IMR-90 (cell line): ENCODE measurements around the gene DIPK1A. TPM values are rescaled to one million over a fixed set of nuclear protein-coding genes. Genes with fewer than 3 reads are reported as not detected.

Source experiments
- ATAC-seq: fragments of 200-7000 bp; cut with Tn5 transposase; 2 replicates; pipeline ENCODE4 v1.9.1; 2020; ENCODE audit warnings: low read depth, mild to moderate bottlenecking, moderate library complexity
- BruUV-seq: library from RNA; stranded (reverse); fragments of 400-500 nt; replicated peaks from 2 replicates; lab custom pipeline; 2021; lab: Mats Ljungman, UMichigan
- CTCF ChIA-PET: fragments of 300-600 bp; formaldehyde crosslinking; extraction: SDS; loops from one replicate; lab custom pipeline; 2021; ENCODE audit warnings: antibody characterized with exemption; lab: Yijun Ruan, JAX
- POLR2A ChIA-PET: fragments of 300-600 bp; sonication (Branson Sonifier 250); formaldehyde crosslinking; loops from one replicate; lab custom pipeline; 2022; ENCODE audit warnings: antibody characterized with exemption; ENCODE audit not compliant: unreplicated experiment; lab: Charles Lee
- DNase-seq: peaks from one replicate; pipeline ENCODE4 v3.0.0; 2013
- H2AFZ ChIP-seq: replicated peaks from 2 replicates; pipeline ENCODE3; 2013; ENCODE audit warnings: low read length, mild to moderate bottlenecking; ENCODE audit not compliant: poor library complexity
- H2AK5ac ChIP-seq: 2 replicates; pipeline ENCODE4 v1.6.1; 2013; ENCODE audit warnings: low read depth, low read length, inconsistent platforms
- H2AK9ac ChIP-seq: replicated peaks from 2 replicates; pipeline ENCODE3; 2013; ENCODE audit warnings: mild to moderate bottlenecking, low read depth, low read length, moderate library complexity; ENCODE audit not compliant: poor library complexity
- H2BK120ac ChIP-seq: 2 replicates; pipeline ENCODE4 v1.6.1; 2013; ENCODE audit warnings: low read depth, low read length, inconsistent platforms
- H2BK15ac ChIP-seq: 3 replicates; pipeline ENCODE4 v1.6.1; 2013; ENCODE audit warnings: low read depth, low read length, inconsistent platforms
- H2BK20ac ChIP-seq: 2 replicates; pipeline ENCODE4 v1.6.1; 2013; ENCODE audit warnings: low read depth, mild to moderate bottlenecking, inconsistent platforms, low read length, moderate library complexity
- H2BK5ac ChIP-seq: 2 replicates; pipeline ENCODE4 v1.6.1; 2013; ENCODE audit warnings: mild to moderate bottlenecking, low read depth, low read length, inconsistent platforms; ENCODE audit not compliant: poor library complexity, severe bottlenecking
- H3K14ac ChIP-seq: replicated peaks from 2 replicates; pipeline ENCODE4 v1.6.1; 2013; ENCODE audit warnings: low read depth, low read length, inconsistent platforms
- H3K18ac ChIP-seq: 2 replicates; pipeline ENCODE4 v1.6.1; 2013; ENCODE audit warnings: low read depth, low read length, control low read depth
- H3K23ac ChIP-seq: 2 replicates; pipeline ENCODE4 v1.6.1; 2013; ENCODE audit warnings: low read depth, low read length, inconsistent platforms
- H3K27ac ChIP-seq: 2 replicates; pipeline ENCODE4 v1.5.1; 2013; ENCODE audit warnings: mild to moderate bottlenecking, control low read depth, low read length; ENCODE audit not compliant: insufficient read depth
- H3K27me3 ChIP-seq: 2 replicates; pipeline ENCODE4 v1.6.1; 2013; ENCODE audit warnings: low read length; ENCODE audit not compliant: control insufficient read depth, insufficient read depth
- H3K36me3 ChIP-seq: 2 replicates; pipeline ENCODE4 v1.6.1; 2013; ENCODE audit warnings: low read length, mixed read lengths; ENCODE audit not compliant: control insufficient read depth, insufficient read depth
- H3K4ac ChIP-seq: 2 replicates; pipeline ENCODE4 v1.6.1; 2013; ENCODE audit warnings: low read depth, low read length, inconsistent platforms
- H3K4me1 ChIP-seq: 2 replicates; pipeline ENCODE4 v1.6.1; 2013; ENCODE audit warnings: low read length, mixed read lengths; ENCODE audit not compliant: control insufficient read depth, insufficient read depth
- H3K4me2 ChIP-seq: 2 replicates; pipeline ENCODE4 v1.6.1; 2013; ENCODE audit warnings: low read depth, mild to moderate bottlenecking, control low read depth, low read length, moderate library complexity
- H3K4me3 ChIP-seq: 2 replicates; pipeline ENCODE4 v1.5.1; 2013; ENCODE audit warnings: low read depth, mild to moderate bottlenecking, control low read depth, low read length, moderate library complexity; ENCODE audit not compliant: insufficient read depth
- H3K56ac ChIP-seq: 2 replicates; pipeline ENCODE4 v1.6.1; 2013; ENCODE audit warnings: low read length, inconsistent platforms; ENCODE audit not compliant: insufficient read depth; ENCODE audit errors: extremely low read depth
- H3K79me1 ChIP-seq, 2 experiments: 2 replicates each; pipeline ENCODE4 v1.6.1; 2013; ENCODE audit warnings: low read length in 2 of 2, inconsistent platforms in 1 of 2, low read depth in 1 of 2
- H3K9ac ChIP-seq: 2 replicates; pipeline ENCODE4 v1.6.1; 2013; ENCODE audit warnings: low read depth, low read length, control low read depth
- H3K9me1 ChIP-seq: 2 replicates; pipeline ENCODE4 v1.6.1; 2013; ENCODE audit warnings: low read length, inconsistent platforms; ENCODE audit not compliant: insufficient read depth
- H3K9me3 ChIP-seq: 2 replicates; pipeline ENCODE4 v1.6.1; 2013; ENCODE audit warnings: low read length; ENCODE audit not compliant: control insufficient read depth, insufficient read depth
- H4K20me1 ChIP-seq: 2 replicates; pipeline ENCODE4 v1.6.1; 2013; ENCODE audit warnings: low read length, inconsistent platforms; ENCODE audit not compliant: insufficient read depth
- H4K5ac ChIP-seq: 2 replicates; pipeline ENCODE4 v1.6.1; 2013; ENCODE audit warnings: mild to moderate bottlenecking, low read depth, low read length, control low read depth
- H4K8ac ChIP-seq, 2 experiments: 2 replicates each; pipeline ENCODE4 v1.6.1; 2013; ENCODE audit warnings: low read depth in 2 of 2, low read length in 2 of 2, control low read depth in 1 of 2, inconsistent platforms in 1 of 2
- H4K91ac ChIP-seq: 2 replicates; pipeline ENCODE4 v1.6.1; 2013; ENCODE audit warnings: low read depth, low read length, inconsistent platforms; ENCODE audit not compliant: insufficient read depth
- BHLHE40 ChIP-seq: fragments of 150-350 bp; IDR thresholded peaks from 2 replicates; pipeline ENCODE4 v1.6.1; 2016; ENCODE audit warnings: mild to moderate bottlenecking, low read depth, low read length
- CHD1 ChIP-seq: IDR thresholded peaks from 2 replicates; pipeline ENCODE4 v1.6.1; 2012; ENCODE audit warnings: low read depth, low read length, improper control_type of control experiment
- FOS ChIP-seq: fragments of 150-350 bp; IDR thresholded peaks from 2 replicates; pipeline ENCODE4 v1.6.1; 2016; ENCODE audit warnings: low read depth, low read length
- RAD21 ChIP-seq: IDR thresholded peaks from 2 replicates; pipeline ENCODE4 v1.6.1; 2012; ENCODE audit warnings: low read length, improper control_type of control experiment
- RCOR1 ChIP-seq: IDR thresholded peaks from 2 replicates; pipeline ENCODE4 v1.6.1; 2012; ENCODE audit warnings: mild to moderate bottlenecking, low read length, improper control_type of control experiment; ENCODE audit not compliant: insufficient replicate concordance
- RFX5 ChIP-seq: IDR thresholded peaks from 2 replicates; pipeline ENCODE4 v1.8.0; 2012; ENCODE audit warnings: low read depth, mild to moderate bottlenecking, low read length, moderate library complexity
- WGBS, 2 experiments: methylation state at CpG; one replicate each; pipeline versions ENCODE4 v1.1.5 to v1.1.7; 2013; ENCODE audit warnings: missing lambda C conversion rate in 2 of 2; ENCODE audit not compliant: insufficient read length in 1 of 2; ENCODE audit errors: extremely low coverage in 2 of 2; 5-methylcytosine and 5-hydroxymethylcytosine counted together
- dilution Hi-C: fragments of 300-500 bp; cut with HindIII; formaldehyde crosslinking; loops from one replicate; pipeline ENCODE4 v1.14.3; 2018; ENCODE audit warnings: low sequenced_read_pairs; ENCODE audit not compliant: unreplicated experiment
- in situ Hi-C: fragments of 300-500 bp; cut with MboI; formaldehyde crosslinking; loops from 3 replicates; pipeline ENCODE4 v1.14.3; 2019; ENCODE audit warnings: low sequenced_read_pairs, inconsistent platforms, mixed read lengths
- intact Hi-C: fragments of 100-400 bp; cut with micrococcal nuclease; formaldehyde crosslinking; loops from 2 replicates; pipeline ENCODE4 v1.10.0; 2022
- polyA plus RNA-seq, 3 experiments: library from polyadenylated mRNA; depleted of rRNA; stranded (reverse); fragments of >200 nt; gene quantifications; 2 replicates each; pipeline ENCODE4 v1.2.3, GENCODE V29; 2012; ENCODE audit warnings: low replicate concordance in 1 of 3
- total RNA-seq: library from RNA; depleted of rRNA; stranded (reverse); fragments of >200 nt; gene quantifications from 2 replicates; pipeline ENCODE4 v1.2.3, GENCODE V29; 2012
- TF ChIP-seq, protein P1 (sequence below): conservative IDR thresholded peaks from 2 replicates; pipeline ENCODE4 v1.5.1; 2012; ENCODE audit warnings: mild to moderate bottlenecking, low read depth, low read length, improper control_type of control experiment
- TF ChIP-seq, protein P2 (sequence below): fragments of 150-350 bp; IDR thresholded peaks from 2 replicates; pipeline ENCODE4 v1.6.1; 2017; ENCODE audit warnings: mild to moderate bottlenecking, antibody characterized with exemption, low read length, low read depth

DIPK1A gene
- total and polyA plus RNA-seq, 2 of the 4 experiments (the other 2 are of a cell fraction): 4.7 to 5.7 TPM

DNA sequence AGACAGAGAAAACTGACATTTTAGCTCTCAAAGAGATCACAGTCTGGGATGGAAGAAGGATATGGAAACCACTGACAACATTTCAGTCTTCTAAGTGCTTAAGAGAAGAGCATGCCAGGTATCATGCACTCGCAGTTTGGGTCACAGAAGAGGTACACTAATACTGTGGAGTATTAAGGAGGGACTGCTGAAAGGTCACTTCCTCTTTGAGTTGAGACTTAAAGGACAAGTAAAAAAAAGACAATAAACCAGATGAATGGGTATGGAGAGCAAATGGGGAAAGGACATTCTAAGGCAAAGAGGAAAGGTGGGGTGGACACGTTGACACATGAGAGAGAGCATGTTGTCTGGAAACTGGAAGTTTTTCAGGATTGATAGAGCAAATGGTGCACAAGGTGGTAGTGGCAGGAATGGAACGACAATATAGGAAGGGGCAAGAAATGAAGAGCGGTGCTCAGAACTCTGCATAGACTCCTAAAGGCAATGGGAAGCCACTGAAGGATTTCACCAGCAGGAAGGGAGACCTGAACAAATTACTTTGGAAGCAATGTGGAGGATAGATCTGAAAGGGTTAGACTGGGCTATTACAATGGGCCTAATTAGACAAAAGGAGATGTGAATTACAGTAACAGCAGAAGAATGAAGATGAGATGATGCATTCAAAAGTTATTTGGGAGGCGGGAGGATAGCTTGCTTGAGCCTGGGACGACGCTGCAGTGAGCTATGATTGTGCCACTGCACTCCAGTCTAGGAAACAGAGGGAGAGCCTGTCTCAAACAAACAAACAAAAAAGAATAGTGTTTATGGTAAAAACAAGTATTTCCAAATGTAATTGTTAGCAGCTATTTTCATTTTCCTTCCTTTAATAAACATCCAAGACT is 11.1 kb downstream of the DIPK1A start (continued):
- TF ChIP-seq, protein P1, sequence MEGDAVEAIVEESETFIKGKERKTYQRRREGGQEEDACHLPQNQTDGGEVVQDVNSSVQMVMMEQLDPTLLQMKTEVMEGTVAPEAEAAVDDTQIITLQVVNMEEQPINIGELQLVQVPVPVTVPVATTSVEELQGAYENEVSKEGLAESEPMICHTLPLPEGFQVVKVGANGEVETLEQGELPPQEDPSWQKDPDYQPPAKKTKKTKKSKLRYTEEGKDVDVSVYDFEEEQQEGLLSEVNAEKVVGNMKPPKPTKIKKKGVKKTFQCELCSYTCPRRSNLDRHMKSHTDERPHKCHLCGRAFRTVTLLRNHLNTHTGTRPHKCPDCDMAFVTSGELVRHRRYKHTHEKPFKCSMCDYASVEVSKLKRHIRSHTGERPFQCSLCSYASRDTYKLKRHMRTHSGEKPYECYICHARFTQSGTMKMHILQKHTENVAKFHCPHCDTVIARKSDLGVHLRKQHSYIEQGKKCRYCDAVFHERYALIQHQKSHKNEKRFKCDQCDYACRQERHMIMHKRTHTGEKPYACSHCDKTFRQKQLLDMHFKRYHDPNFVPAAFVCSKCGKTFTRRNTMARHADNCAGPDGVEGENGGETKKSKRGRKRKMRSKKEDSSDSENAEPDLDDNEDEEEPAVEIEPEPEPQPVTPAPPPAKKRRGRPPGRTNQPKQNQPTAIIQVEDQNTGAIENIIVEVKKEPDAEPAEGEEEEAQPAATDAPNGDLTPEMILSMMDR: no peak

DNA sequence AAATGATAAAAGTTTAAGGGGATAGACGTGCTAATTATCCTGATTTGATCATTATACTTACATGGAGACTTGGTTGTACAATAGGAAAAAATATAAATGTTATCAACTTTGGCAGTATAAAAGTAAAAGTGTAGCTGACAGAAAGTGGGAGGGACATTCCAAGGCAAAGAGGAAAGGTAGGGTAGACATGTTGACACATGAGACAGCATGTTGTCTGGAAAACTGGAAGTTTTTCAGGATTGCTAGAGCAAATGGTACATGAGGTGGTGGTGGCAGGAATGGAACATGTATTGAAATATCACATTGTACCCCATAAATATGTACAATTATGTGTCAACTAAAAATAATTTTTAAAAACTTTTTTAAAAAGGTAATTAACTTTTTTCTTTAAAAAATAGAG is 13.2 kb downstream of the DIPK1A start:
- ATAC-seq: no peak
- Histone ChIP-seq H2BK20ac (no peak overlapping the region), H2BK120ac (no peak overlapping the region), H3K36me3 (no peaks in the 10 kb centered on the region), H3K9ac (no peak overlapping the region), H2AFZ (no peak overlapping the region), H3K14ac (no peak overlapping the region), H3K4ac (no peak overlapping the region), H3K79me1 (peaks cover 24 to 36% of the 10 kb centered on the region in 2 experiments), H3K56ac (no peak overlapping the region), H3K18ac (no peak overlapping the region), H2BK15ac (no peak overlapping the region; the same call in 2 of the 3 replicates), H3K9me1 (peaks cover 13% of the 10 kb centered on the region), H4K91ac (no peak overlapping the region), H3K4me2 (no peak overlapping the region), H3K9me3 (no peaks in the 10 kb centered on the region), H3K23ac (no peak overlapping the region), H4K8ac (no peak overlapping the region; a peak in 1 of 4 replicates), H4K5ac (no peak overlapping the region), H3K4me3 (no peak overlapping the region), H3K27me3 (no peaks in the 10 kb centered on the region), H3K4me1 (peaks cover 14% of the 10 kb centered on the region), H3K27ac (no peak overlapping the region), H2BK5ac (no peak overlapping the region), H4K20me1 (no peaks in the 10 kb centered on the region), H2AK9ac (no peak overlapping the region), H2AK5ac (no peak overlapping the region)
- BruUV-seq: no TSS peak
- intact Hi-C loops (no loop called here), in situ Hi-C loops (no loop called here), dilution Hi-C loops (no loop called here)
- POLR2A ChIA-PET: no interaction called here
- CTCF ChIA-PET: interaction anchor here (0.7 kb wide), 1 partner anchor 11 kb away, joined by 5 read pairs; no protein-coding TSS in a partner anchor
- no peak for DNase-seq
- no CpG with 5 or more reads among the region's 1 CpG for WGBS, 2 experiments
- no peak for TF ChIP-seq FOS
- TF ChIP-seq RAD21: no peak
- no peak for TF ChIP-seq CHD1
- TF ChIP-seq BHLHE40: no peak
- no peak for TF ChIP-seq RCOR1
- TF ChIP-seq, protein P1: no peak
- TF ChIP-seq, protein P2, sequence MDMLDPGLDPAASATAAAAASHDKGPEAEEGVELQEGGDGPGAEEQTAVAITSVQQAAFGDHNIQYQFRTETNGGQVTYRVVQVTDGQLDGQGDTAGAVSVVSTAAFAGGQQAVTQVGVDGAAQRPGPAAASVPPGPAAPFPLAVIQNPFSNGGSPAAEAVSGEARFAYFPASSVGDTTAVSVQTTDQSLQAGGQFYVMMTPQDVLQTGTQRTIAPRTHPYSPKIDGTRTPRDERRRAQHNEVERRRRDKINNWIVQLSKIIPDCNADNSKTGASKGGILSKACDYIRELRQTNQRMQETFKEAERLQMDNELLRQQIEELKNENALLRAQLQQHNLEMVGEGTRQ: no peak
- no peak for TF ChIP-seq RFX5
